ENCODE data around the gene FBXW7. TPM values are rescaled to one million over a fixed set of nuclear protein-coding genes. Genes with fewer than 3 reads are reported as not detected.

The FBXW7 gene
- total and polyA plus RNA-seq, 2 of the 13 experiments (the other 11 are each of a cell fraction or from before 2014, with no cell fraction given) = 5.0 to 40.9 TPM

- intact Hi-C loops (cut with micrococcal nuclease; ENCODE audit: unreplicated experiment) = no loop called here
- no TSS peak for BruUV-seq (replicated peaks)
- H4K20me1 ChIP-seq (ENCODE audit: insufficient read depth, low read length) = 0 out of 2 replicates have a peak, but pooled peaks cover 3% of the 10 kb centered on the region
- in situ Hi-C loops (cut with HindIII; ENCODE audit: extremely low pct_ligation_motif_present, low pct_unique_long_range_greater_than_20kb) = no loop called here
- DNase-seq (ENCODE audit: low spot score) = no peak
- no peak overlapping the region for H3K4me3 ChIP-seq (replicated peaks in 1 of 3; ENCODE audit: insufficient read depth in 1 of 3, low read depth in 2 of 3, low read length in 3 of 3)
- ChIA-PET CTCF (ENCODE audit: low intra/inter-chr PET ratio, low total read pairs) (no interaction called here), POLR2A (no interaction called here)
- H3K9ac ChIP-seq (ENCODE audit: insufficient read depth, low read depth, low read length) = no peak overlapping the region
- no peak for FAIRE-seq
- H2AFZ ChIP-seq (ENCODE audit: low read length) = no peak overlapping the region
- 0 out of 2 replicates have a peak, but pooled peaks cover 5% of the 10 kb centered on the region for H3K4me1 ChIP-seq (ENCODE audit: insufficient read depth, low read length)
- H3K4me2 ChIP-seq (ENCODE audit: low read depth, low read length) = no peak overlapping the region
- H3K9me3 ChIP-seq (ENCODE audit: low read length) = no peaks in the 10 kb centered on the region
- H3K27ac ChIP-seq (ENCODE audit: extremely low read length, insufficient read depth, low read length) = no peak overlapping the region
- 77% methylated on average over 3 of the region's 3 CpGs for WGBS (ENCODE audit: low lambda C conversion rate)
- ATAC-seq = no peak
- H3K36me3 ChIP-seq (replicated peaks in 1 of 2; ENCODE audit: control insufficient read depth in 1 of 2, insufficient read depth in 2 of 2, low read length in 2 of 2) = no peaks in the 10 kb centered on the region
- H3K79me2 ChIP-seq (ENCODE audit: insufficient read depth, low read length) = peaks cover 8% of the 10 kb centered on the region
- H3K27me3 ChIP-seq (ENCODE audit: control insufficient read depth in 1 of 2, insufficient read depth in 2 of 2, low read length in 2 of 2) = no peaks in the 10 kb centered on the region
- TF ChIP-seq CREBL2 (CRISPR knock-in tag; IDR thresholded peaks at IDR 0.05; ENCODE audit: borderline replicate concordance) (no peak), KDM5A (IDR thresholded peaks at IDR 0.05; ENCODE audit: borderline replicate concordance, low read length) (no peak), ISL2 (CRISPR knock-in tag; IDR thresholded peaks at IDR 0.05) (no peak), DNMT3B (CRISPR knock-in tag; conservative IDR thresholded peaks at IDR 0.05) (no peak)
- TF ChIP-seq, protein P1, sequence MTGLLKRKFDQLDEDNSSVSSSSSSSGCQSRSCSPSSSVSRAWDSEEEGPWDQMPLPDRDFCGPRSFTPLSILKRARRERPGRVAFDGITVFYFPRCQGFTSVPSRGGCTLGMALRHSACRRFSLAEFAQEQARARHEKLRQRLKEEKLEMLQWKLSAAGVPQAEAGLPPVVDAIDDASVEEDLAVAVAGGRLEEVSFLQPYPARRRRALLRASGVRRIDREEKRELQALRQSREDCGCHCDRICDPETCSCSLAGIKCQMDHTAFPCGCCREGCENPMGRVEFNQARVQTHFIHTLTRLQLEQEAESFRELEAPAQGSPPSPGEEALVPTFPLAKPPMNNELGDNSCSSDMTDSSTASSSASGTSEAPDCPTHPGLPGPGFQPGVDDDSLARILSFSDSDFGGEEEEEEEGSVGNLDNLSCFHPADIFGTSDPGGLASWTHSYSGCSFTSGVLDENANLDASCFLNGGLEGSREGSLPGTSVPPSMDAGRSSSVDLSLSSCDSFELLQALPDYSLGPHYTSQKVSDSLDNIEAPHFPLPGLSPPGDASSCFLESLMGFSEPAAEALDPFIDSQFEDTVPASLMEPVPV (CRISPR knock-in tag; IDR thresholded peaks at IDR 0.05) = no peak
Observed at GRCh38 chr4:152448854-152449253, 87.0 kb downstream of the FBXW7 start.

- Histone ChIP-seq H2AFZ (ENCODE audit: low read length) (no peak overlapping the region), H3K9ac (ENCODE audit: insufficient read depth, low read depth, low read length) (no peak overlapping the region), H3K9me3 (ENCODE audit: low read length) (no peaks in the 10 kb centered on the region), H3K4me1 (ENCODE audit: insufficient read depth, low read length) (0 out of 2 replicates have a peak, but pooled peaks cover 2% of the 10 kb centered on the region), H3K4me2 (ENCODE audit: low read depth, low read length) (no peak overlapping the region), H3K36me3 (replicated peaks in 1 of 2; ENCODE audit: control insufficient read depth in 1 of 2, insufficient read depth in 2 of 2, low read length in 2 of 2) (no peaks in the 10 kb centered on the region), H3K4me3 (replicated peaks in 1 of 3; ENCODE audit: insufficient read depth in 1 of 3, low read depth in 2 of 3, low read length in 3 of 3) (no peak overlapping the region), H3K27me3 (ENCODE audit: control insufficient read depth in 1 of 2, insufficient read depth in 2 of 2, low read length in 2 of 2) (no peaks in the 10 kb centered on the region), H3K79me2 (ENCODE audit: insufficient read depth, low read length) (peaks cover 6% of the 10 kb centered on the region), H4K20me1 (ENCODE audit: insufficient read depth, low read length) (0 out of 2 replicates have a peak, but pooled peaks cover 3% of the 10 kb centered on the region), H3K27ac (ENCODE audit: extremely low read length, insufficient read depth, low read length) (no peak overlapping the region)
- WGBS (ENCODE audit: low lambda C conversion rate) = 97% methylated on average over 6 of the region's 6 CpGs
- FAIRE-seq (no peak), DNase-seq (ENCODE audit: low spot score) (no peak), ATAC-seq (no peak)
- ChIA-PET POLR2A (no interaction called here), CTCF (ENCODE audit: low intra/inter-chr PET ratio, low total read pairs) (no interaction called here)
- intact Hi-C loops (cut with micrococcal nuclease; ENCODE audit: unreplicated experiment) = no loop called here
- no TSS peak for BruUV-seq (replicated peaks)
- in situ Hi-C loops (cut with HindIII; ENCODE audit: extremely low pct_ligation_motif_present, low pct_unique_long_range_greater_than_20kb) = no loop called here
- TF ChIP-seq RBFOX2 (IDR thresholded peaks at IDR 0.05; ENCODE audit: low read depth, low read length) (no peak), ZBTB33 (CRISPR knock-in tag; IDR thresholded peaks at IDR 0.05) (no peak), ZNF274 (CRISPR knock-in tag; IDR thresholded peaks at IDR 0.05) (no peak), ZNF441 (CRISPR knock-in tag; IDR thresholded peaks at IDR 0.05; ENCODE audit: borderline replicate concordance) (no peak), FOSL2 (CRISPR knock-in tag; IDR thresholded peaks at IDR 0.05) (no peak), TGIF2 (CRISPR knock-in tag; IDR thresholded peaks at IDR 0.05) (no peak), ZNF550 (CRISPR knock-in tag; IDR thresholded peaks at IDR 0.05; ENCODE audit: borderline replicate concordance) (no peak), SIX4 (CRISPR knock-in tag; IDR thresholded peaks at IDR 0.05) (no peak)
Observed at GRCh38 chr4:152448038-152448707, 87.7 kb downstream of the FBXW7 start.

Measured in HepG2 (cell line).